Left renal pelvis (tissue), 4 donors: ENCODE measurements around the gene SNAP23. TPM values are rescaled to one million over a fixed set of nuclear protein-coding genes. Genes with fewer than 3 reads are reported as not detected.

Experiments
- DNase-seq, 4 donors: peaks; one replicate each; pipeline ENCODE4 v3.0.0-alpha.2; 2013; ENCODE audit warnings: low read depth in 4 of 4, low spot score in 3 of 4
- polyA plus RNA-seq, 4 donors: library from polyadenylated mRNA; unstranded; fragments of 120-200 nt; gene quantifications; one replicate each; pipeline ENCODE4 v1.2.1, GENCODE V29; 2013; ENCODE audit not compliant: insufficient read length in 4 of 4

The SNAP23 gene
- polyA plus RNA-seq, 4 donors, result 71.6 to 107 (median 96.6) TPM

GRCh38 chr15:42493679-42494078 lies 1.8 kb upstream of the SNAP23 start:
- no peak for DNase-seq

- DNase-seq, result peak in 2 of 4 donors; percentile 22 to 31
Measured at GRCh38 chr15:42494998-42495360, 455 bp upstream of the SNAP23 start.

- no peak for DNase-seq
Measured at GRCh38 chr15:42498212-42499068, 3.0 kb downstream of the SNAP23 start.

GRCh38 chr15:42499858-42500609 lies 4.6 kb downstream of the SNAP23 start:
- no peak for DNase-seq

GRCh38 chr15:42502477-42502876 lies 7.0 kb downstream of the SNAP23 start:
- no peak for DNase-seq

GRCh38 chr15:42503825-42504224 lies 8.4 kb downstream of the SNAP23 start:
- DNase-seq, result no peak

GRCh38 chr15:42504631-42505030 lies 9.2 kb downstream of the SNAP23 start:
- DNase-seq, result no peak

GRCh38 chr15:42507514-42507913 lies 12.1 kb downstream of the SNAP23 start:
- DNase-seq, result no peak

- no peak for DNase-seq
Measured at GRCh38 chr15:42508263-42508690, 12.8 kb downstream of the SNAP23 start.

- no peak for DNase-seq
Measured at GRCh38 chr15:42510258-42511006, 15.0 kb downstream of the SNAP23 start.

- DNase-seq, result no peak
Measured at GRCh38 chr15:42511007-42511391, 15.6 kb downstream of the SNAP23 start.

- DNase-seq, result no peak
Measured at GRCh38 chr15:42523331-42523730, 27.9 kb downstream of the SNAP23 start.

- no peak for DNase-seq
Measured at GRCh38 chr15:42528970-42529369, 33.5 kb downstream of the SNAP23 start.

- no peak for DNase-seq
Measured at GRCh38 chr15:42533246-42533645, 37.8 kb downstream of the SNAP23 start.

GRCh38 chr15:42544853-42545629 lies 49.6 kb downstream of the SNAP23 start:
- no peak for DNase-seq

GRCh38 chr15:42547918-42548248 lies 52.4 kb downstream of the SNAP23 start:
- peak in 2 of 4 donors; percentile 1 to 3 for DNase-seq

- peak; percentile 68 to 78 (median 78) for DNase-seq
Measured at GRCh38 chr15:42548249-42549031, 53.0 kb downstream of the SNAP23 start, which contains the start of the genes HAUS2 and LRRC57. Gene HAUS2, plus strand, starts transcription at chr15:42548838. Its CDS starts 35 bp downstream, at chr15:42548873. Gene LRRC57, minus strand, starts transcription at chr15:42548793. Its CDS starts 359 bp downstream, at chr15:42548434.

GRCh38 chr15:42549032-42549491 lies 53.6 kb downstream of the SNAP23 start:
- DNase-seq, result peak in 2 of 4 donors; percentile 30 to 69

GRCh38 chr15:42549741-42550392 lies 54.4 kb downstream of the SNAP23 start:
- no peak for DNase-seq
